Heart left ventricle (tissue), 16 donors: ENCODE measurements around the gene HBZ. TPM values are rescaled to one million over a fixed set of nuclear protein-coding genes. Genes with fewer than 3 reads are reported as not detected.

ENCODE experiments used
- ATAC-seq, 4 donors: fragments of 200-7000 bp; cut with Tn5 transposase; one replicate each; pipeline ENCODE4 v1.9.1; 2020 to 2022; ENCODE audit warnings: moderate library complexity in 4 of 4, mild to moderate bottlenecking in 3 of 4, moderate number of reproducible peaks in 1 of 4
- DNase-seq, 5 donors: peaks; one replicate each; pipeline ENCODE4 v3.0.0-alpha.2; 2020
- H3K27ac ChIP-seq, 12 donors: fragments of 200-600 bp; sonication (generic) in 4 of 12; one replicate each; pipeline versions ENCODE4 v1.5.0 to v1.8.0; 2016 to 2022; ENCODE audit warnings: mild to moderate bottlenecking in 2 of 12
- H3K27me3 ChIP-seq, 9 donors: fragments of 200-600 bp; sonication (generic) in 2 of 9; one replicate each; pipeline versions ENCODE4 v1.5.1 to v1.8.0; 2016 to 2022; ENCODE audit warnings: mild to moderate bottlenecking in 3 of 9
- H3K36me3 ChIP-seq, 9 donors: fragments of 200-600 bp; sonication (generic) in 2 of 9; one replicate each; pipeline versions ENCODE4 v1.5.0 to v1.8.0; 2018 to 2022; ENCODE audit warnings: mild to moderate bottlenecking in 2 of 9
- H3K4me1 ChIP-seq, 12 donors: fragments of 200-600 bp; sonication (generic) in 4 of 12; one replicate each; pipeline versions ENCODE4 v1.5.0 to v1.8.0; 2016 to 2022; ENCODE audit warnings: mild to moderate bottlenecking in 3 of 12
- H3K4me3 ChIP-seq, 12 donors: fragments of 200-600 bp; sonication (generic) in 4 of 12; one replicate each; pipeline versions ENCODE4 v1.5.0 to v1.8.0; 2017 to 2022; ENCODE audit warnings: mild to moderate bottlenecking in 9 of 12, moderate library complexity in 4 of 12
- H3K9me3 ChIP-seq, 12 donors: fragments of 200-600 bp; sonication (generic) in 4 of 12; one replicate each; pipeline versions ENCODE4 v1.5.0 to v1.8.0; 2016 to 2022; ENCODE audit warnings: mild to moderate bottlenecking in 1 of 12
- CTCF ChIP-seq, 12 donors: fragments of 200-600 bp; sonication (generic) in 4 of 12; IDR thresholded peaks; one replicate each; pipeline versions ENCODE4 v1.5.0 to v1.8.0; 2018 to 2022; ENCODE audit warnings: antibody characterized with exemption in 12 of 12, mild to moderate bottlenecking in 5 of 12
- POLR2A ChIP-seq, 2 donors: fragments of 450-650 bp; IDR thresholded peaks; one replicate each; pipeline ENCODE4 v1.6.1; 2017; ENCODE audit warnings: antibody characterized with exemption in 2 of 2, mild to moderate bottlenecking in 2 of 2, moderate library complexity in 2 of 2
- WGBS, 4 donors: extraction: QIAGEN DNeasy Blood & Tissue Kit in 2 of 4; methylation state at CpG; one replicate each; pipeline versions ENCODE4 v1.1.5 to v1.1.7; 2013 to 2018; 5-methylcytosine and 5-hydroxymethylcytosine counted together
- intact Hi-C, 10 donors: fragments of 100-400 bp; cut with DNase I; formaldehyde crosslinking; loops; one replicate each; pipeline versions ENCODE4 v1.11.1 to v1.14.2; 2022
- polyA plus RNA-seq, 2 donors: library from polyadenylated mRNA; stranded (reverse); fragments of 200-250 nt; gene quantifications; one replicate each; pipeline ENCODE4 v1.2.3, GENCODE V29; 2013
- total RNA-seq, 9 donors: library from RNA; depleted of rRNA in 2 of 9; stranded (reverse); fragments of >200 nt in 2 of 9; fragmentation: NEBNext Ultra II Directional in 3 of 9; extraction: Animal tissue kit (Norgen Biotek cat#: 25700) in 3 of 9; gene quantifications; one replicate each; pipeline versions ENCODE4 v1.1.0 to v1.2.4, GENCODE V29; 2016 to 2023
- donor health status: ischemic (EF 13 %, LVEDD 7.1; RV severe dilation, severe dysfunction).
- donor health status: healthy with polysubstance abuse.
- donor health status: DM: no; HTN: yes; CAD: no.
- donor health status: DM: no; HTN: no; CAD: no.
- donor health status: ischemic (EF 25% LVEDD 6.9; RV normal size, moderate dysfunction).
- donor health status: ischemic (EF 25% LVEDD 5.7; RV mildly dilated, moderate dysfunction).
- donor health status: healthy.
- donor health status: DM: yes; HTN: yes; CAD: no.
- donor health status: ischemic (EF 35%, LVEDD 5.7; RV mildly dilated, moderate dysfunction).
- donor health status: nonischemic (EF 11% LVEDD 7.7; RV severe dilation, severe dysfunction).
- donor health status: DM: yes; HTN: yes; CAD: no.
- donor health status: PGD.
- donor health status: ischemic (EF 29% LVEDD 5.4; RV normal size, mild dysfunction).
- donor health status: nonischemic (EF 23%, LVEDD 6.1; RV moderate dilation, normal function).

HBZ gene
- total and polyA plus RNA-seq, 11 donors, result not detected

- no peaks in the 10 kb centered on the region for H3K4me1 ChIP-seq
- no peaks in the 10 kb centered on the region for H3K9me3 ChIP-seq
- intact Hi-C loops, result no loop called here
- no peaks in the 10 kb centered on the region for H3K27me3 ChIP-seq
- peaks cover 3 to 80% (median 75%) of the 10 kb centered on the region in 9 donors for H3K36me3 ChIP-seq
- no peak overlapping the region for H3K4me3 ChIP-seq
- no peak for DNase-seq
- WGBS, 4 donors, result 92 to 96% (median 94%) methylated on average over 34 of the region's 34 CpGs
- no peak for ATAC-seq
- TF ChIP-seq POLR2A (IDR thresholded peaks at IDR 0.05) (no peak), CTCF (IDR thresholded peaks at IDR 0.05) (no peak)
- no peak overlapping the region for H3K27ac ChIP-seq
These were observed 37.3 kb downstream of the HBZ start for GRCh38 chr16:189604-190186.

- DNase-seq (no peak), ATAC-seq (no peak)
- H3K27ac ChIP-seq, result no peak overlapping the region
- H3K9me3 ChIP-seq, result no peaks in the 10 kb centered on the region
- H3K36me3 ChIP-seq, result peaks cover 3 to 98% (median 96%) of the 10 kb centered on the region in 9 donors
- no peak overlapping the region for H3K4me3 ChIP-seq
- H3K27me3 ChIP-seq, result no peaks in the 10 kb centered on the region
- 88 to 96% (median 91%) methylated on average over 4 of the region's 4 CpGs for WGBS, 4 donors
- intact Hi-C loops, result no loop called here
- no peaks in the 10 kb centered on the region for H3K4me1 ChIP-seq
- TF ChIP-seq POLR2A (IDR thresholded peaks at IDR 0.05) (no peak), CTCF (IDR thresholded peaks at IDR 0.05) (no peak)
These were observed 39.4 kb downstream of the HBZ start for GRCh38 chr16:191831-192230.

- Histone ChIP-seq H3K9me3 (no peaks in the 10 kb centered on the region), H3K27ac (no peak overlapping the region), H3K4me1 (no peaks in the 10 kb centered on the region), H3K4me3 (no peak overlapping the region), H3K27me3 (no peaks in the 10 kb centered on the region), H3K36me3 (peaks cover 3 to 100% (median 99%) of the 10 kb centered on the region in 9 donors)
- no peak for TF ChIP-seq POLR2A (IDR thresholded peaks at IDR 0.05)
- no peak for TF ChIP-seq CTCF (IDR thresholded peaks at IDR 0.05)
- no peak for ATAC-seq
- intact Hi-C loops, result no loop called here
- 94 to 97% (median 97%) methylated on average over 11 of the region's 11 CpGs for WGBS, 4 donors
- no peak for DNase-seq
These were observed 40.2 kb downstream of the HBZ start for GRCh38 chr16:192686-193085.

- ATAC-seq, result no peak
- Histone ChIP-seq H3K36me3 (peaks cover 3 to 100% (median 100%) of the 10 kb centered on the region in 9 donors), H3K27me3 (no peaks in the 10 kb centered on the region), H3K4me1 (no peaks in the 10 kb centered on the region), H3K4me3 (no peak overlapping the region), H3K9me3 (no peaks in the 10 kb centered on the region), H3K27ac (no peak overlapping the region)
- no peak for DNase-seq
- 94 to 97% (median 95%) methylated on average over 14 to 15 of the region's 15 CpGs for WGBS, 4 donors
- intact Hi-C loops, result no loop called here
- TF ChIP-seq CTCF (IDR thresholded peaks at IDR 0.05), result no peak
- TF ChIP-seq POLR2A (IDR thresholded peaks at IDR 0.05), result no peak
These were observed 41.0 kb downstream of the HBZ start for GRCh38 chr16:193441-193840.
